Measurements from ENCODE around the gene KRT76. TPM values are rescaled to one million over a fixed set of nuclear protein-coding genes. Genes with fewer than 3 reads are reported as not detected.

KRT76 gene
- total RNA-seq, 1 donor from 2014 or later, result not detected

DNA sequence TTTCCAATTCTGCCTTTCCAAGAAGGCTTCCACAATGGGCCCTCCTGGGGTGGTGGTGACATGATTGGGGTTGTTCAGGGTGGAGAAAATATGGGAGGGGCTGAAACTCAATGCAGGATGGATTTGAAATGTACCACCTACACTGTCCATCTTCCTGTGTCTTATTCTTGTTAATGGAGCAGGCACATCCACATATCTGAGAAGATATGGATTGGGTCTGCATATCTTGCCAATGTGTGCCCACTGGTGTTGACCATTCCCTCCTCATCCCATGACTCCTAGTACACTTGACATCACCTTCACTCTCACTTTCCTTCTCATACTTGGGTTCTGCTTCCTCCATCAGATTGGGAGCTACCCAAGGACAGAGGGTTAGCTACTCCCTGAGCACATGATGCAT is 7.2 kb downstream of the KRT76 start:
- Histone ChIP-seq H3K27ac (ENCODE audit: low read depth, low read length) (no peak overlapping the region), H3K27me3 (ENCODE audit: control insufficient read depth in 3 of 3, insufficient read depth in 3 of 3, low read length in 3 of 3) (peaks cover 10 to 12% (median 12%) of the 10 kb centered on the region in 3 donors)

DNA sequence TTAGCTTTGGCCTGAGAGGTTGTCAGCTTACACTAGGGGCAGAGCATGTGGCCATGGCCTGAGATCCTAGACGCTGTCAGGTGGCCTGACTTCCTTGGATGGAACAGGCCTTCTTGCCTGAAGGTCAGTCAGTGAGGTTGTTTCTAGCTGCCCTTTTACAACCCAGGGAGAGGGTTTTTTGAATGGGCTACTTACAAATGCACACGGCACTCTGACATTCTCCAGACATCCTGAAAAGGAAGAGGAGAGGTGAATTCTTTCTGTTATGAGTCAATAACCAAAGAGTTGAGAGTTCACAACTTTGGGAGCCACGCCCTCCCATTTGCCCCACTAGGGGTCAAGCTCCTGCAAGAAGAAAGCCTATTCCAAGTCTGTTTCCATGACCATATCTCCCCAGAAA is 7.8 kb downstream of the KRT76 start:
- Histone ChIP-seq H3K4me3 (ENCODE audit: low read length in 3 of 3) (no peak overlapping the region), H3K9me3 (ENCODE audit: control insufficient read depth in 3 of 3, low read length in 3 of 3) (peaks cover 0 to 2% (median 2%) of the 10 kb centered on the region in 3 donors), H3K27me3 (ENCODE audit: control insufficient read depth in 3 of 3, insufficient read depth in 3 of 3, low read length in 3 of 3) (peaks cover 10 to 12% (median 12%) of the 10 kb centered on the region in 3 donors), H3K4me1 (ENCODE audit: control insufficient read depth in 3 of 3, insufficient read depth in 3 of 3, low read length in 3 of 3) (no peaks in the 10 kb centered on the region), H3K36me3 (ENCODE audit: control insufficient read depth in 3 of 3, insufficient read depth in 3 of 3, low read length in 3 of 3) (no peaks in the 10 kb centered on the region), H3K9ac (ENCODE audit: low read depth in 1 of 3, low read length in 3 of 3) (no peak overlapping the region), H3K27ac (ENCODE audit: low read depth, low read length) (no peak overlapping the region)

More for the DNA sequence above, 7.2 kb downstream of the KRT76 start:
- H3K36me3 ChIP-seq (ENCODE audit: control insufficient read depth in 3 of 3, insufficient read depth in 3 of 3, low read length in 3 of 3), result no peaks in the 10 kb centered on the region
- no peak overlapping the region for H3K9ac ChIP-seq (ENCODE audit: low read depth in 1 of 3, low read length in 3 of 3)
- peaks cover 0 to 2% (median 2%) of the 10 kb centered on the region in 3 donors for H3K9me3 ChIP-seq (ENCODE audit: control insufficient read depth in 3 of 3, low read length in 3 of 3)
- H3K4me1 ChIP-seq (ENCODE audit: control insufficient read depth in 3 of 3, insufficient read depth in 3 of 3, low read length in 3 of 3), result no peaks in the 10 kb centered on the region
- H3K4me3 ChIP-seq (ENCODE audit: low read length in 3 of 3), result no peak overlapping the region

DNA sequence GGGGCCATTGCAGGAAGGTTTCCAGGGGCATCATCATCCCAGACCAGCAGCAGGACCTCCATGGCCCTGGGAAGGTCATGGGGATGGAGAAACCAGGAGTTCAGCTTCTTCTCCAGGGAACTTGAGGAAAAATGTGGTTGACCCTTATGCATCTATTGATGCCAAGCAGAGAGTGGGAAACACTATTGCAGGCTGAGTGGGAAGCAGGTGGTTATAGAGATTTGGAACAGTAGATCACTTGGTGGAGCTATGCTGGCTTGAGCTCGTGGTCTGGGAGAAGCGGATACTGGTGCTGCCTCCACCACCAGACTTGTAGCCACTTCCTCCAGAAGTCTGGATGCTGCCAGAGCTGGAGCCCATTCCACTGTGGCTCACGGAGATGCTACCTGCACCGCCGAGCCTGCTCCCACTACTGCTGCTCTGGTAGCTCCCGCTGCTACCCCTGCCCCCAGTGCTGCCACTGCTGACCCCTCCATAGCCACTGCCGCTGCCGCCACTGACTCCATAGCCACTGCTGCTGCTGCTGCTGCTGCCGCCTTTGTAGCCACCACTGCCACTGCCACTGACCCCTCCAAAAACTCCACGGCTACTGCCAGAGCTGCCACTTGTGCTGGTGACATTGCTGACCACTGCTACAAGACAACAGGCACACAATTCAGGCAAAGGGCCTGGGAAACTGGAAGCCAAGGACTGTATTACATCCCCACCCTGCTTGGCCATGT is 8.5 kb downstream of the KRT76 start:
- Histone ChIP-seq H3K4me3 (ENCODE audit: low read length in 3 of 3) (no peak overlapping the region), H3K9me3 (ENCODE audit: control insufficient read depth in 3 of 3, low read length in 3 of 3) (peaks cover 0 to 2% (median 2%) of the 10 kb centered on the region in 3 donors), H3K9ac (ENCODE audit: low read depth in 1 of 3, low read length in 3 of 3) (no peak overlapping the region), H3K36me3 (ENCODE audit: control insufficient read depth in 3 of 3, insufficient read depth in 3 of 3, low read length in 3 of 3) (no peaks in the 10 kb centered on the region), H3K27ac (ENCODE audit: low read depth, low read length) (no peak overlapping the region), H3K27me3 (ENCODE audit: control insufficient read depth in 3 of 3, insufficient read depth in 3 of 3, low read length in 3 of 3) (peaks cover 10 to 12% (median 10%) of the 10 kb centered on the region in 3 donors), H3K4me1 (ENCODE audit: control insufficient read depth in 3 of 3, insufficient read depth in 3 of 3, low read length in 3 of 3) (no peaks in the 10 kb centered on the region)

DNA sequence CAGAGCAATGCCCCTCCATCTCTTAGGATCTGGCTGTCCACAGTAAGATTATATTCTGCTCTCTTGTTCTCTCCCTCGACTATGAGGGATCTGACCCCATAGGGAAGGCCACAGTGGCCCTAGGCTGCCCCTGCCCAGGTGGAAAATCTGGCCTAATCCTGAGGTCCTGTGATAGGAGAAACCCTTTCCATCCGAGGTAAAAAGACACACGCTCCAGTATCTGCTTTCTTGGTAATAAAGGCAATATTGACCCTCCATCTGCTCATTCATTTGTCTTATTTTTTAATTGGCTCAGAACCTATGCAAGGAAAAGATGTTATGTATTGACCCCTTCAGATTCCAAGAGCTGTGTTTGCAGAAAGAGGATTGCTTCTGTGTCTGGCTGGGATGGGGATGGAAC is 9.7 kb downstream of the KRT76 start:
- H3K27ac ChIP-seq (ENCODE audit: low read depth, low read length), result no peak overlapping the region
- H3K27me3 ChIP-seq (ENCODE audit: control insufficient read depth in 3 of 3, insufficient read depth in 3 of 3, low read length in 3 of 3), result peaks cover 9 to 10% (median 10%) of the 10 kb centered on the region in 3 donors
- H3K4me1 ChIP-seq (ENCODE audit: control insufficient read depth in 3 of 3, insufficient read depth in 3 of 3, low read length in 3 of 3), result no peaks in the 10 kb centered on the region
- H3K9ac ChIP-seq (ENCODE audit: low read depth in 1 of 3, low read length in 3 of 3), result no peak overlapping the region
- peaks cover 0 to 2% (median 2%) of the 10 kb centered on the region in 3 donors for H3K9me3 ChIP-seq (ENCODE audit: control insufficient read depth in 3 of 3, low read length in 3 of 3)
- H3K4me3 ChIP-seq (ENCODE audit: low read length in 3 of 3), result no peak overlapping the region
- no peaks in the 10 kb centered on the region for H3K36me3 ChIP-seq (ENCODE audit: control insufficient read depth in 3 of 3, insufficient read depth in 3 of 3, low read length in 3 of 3)

DNA sequence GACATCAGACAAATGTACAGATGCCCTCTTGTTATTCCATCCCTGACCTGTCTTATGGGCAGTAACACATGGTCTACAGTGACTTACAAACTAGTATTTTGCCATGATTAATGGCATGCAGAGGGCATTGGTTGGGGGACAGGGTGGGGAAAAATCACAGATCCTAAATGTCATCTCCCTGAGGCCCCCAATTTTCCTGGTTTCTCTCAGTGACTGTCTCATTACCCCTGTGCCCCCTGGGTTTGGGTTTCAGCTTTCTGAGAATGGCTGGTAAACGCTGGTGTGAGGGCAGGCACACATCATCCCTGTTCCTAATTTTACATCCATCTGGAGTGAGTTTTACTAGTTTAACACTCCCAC is 10.1 kb downstream of the KRT76 start:
- Histone ChIP-seq H3K9me3 (ENCODE audit: control insufficient read depth in 3 of 3, low read length in 3 of 3) (peaks cover 0 to 4% (median 2%) of the 10 kb centered on the region in 3 donors), H3K4me1 (ENCODE audit: control insufficient read depth in 3 of 3, insufficient read depth in 3 of 3, low read length in 3 of 3) (no peaks in the 10 kb centered on the region), H3K9ac (ENCODE audit: low read depth in 1 of 3, low read length in 3 of 3) (no peak overlapping the region), H3K36me3 (ENCODE audit: control insufficient read depth in 3 of 3, insufficient read depth in 3 of 3, low read length in 3 of 3) (no peaks in the 10 kb centered on the region), H3K4me3 (ENCODE audit: low read length in 3 of 3) (no peak overlapping the region), H3K27ac (ENCODE audit: low read depth, low read length) (no peak overlapping the region), H3K27me3 (ENCODE audit: control insufficient read depth in 3 of 3, insufficient read depth in 3 of 3, low read length in 3 of 3) (peaks cover 6 to 10% (median 10%) of the 10 kb centered on the region in 3 donors)

DNA sequence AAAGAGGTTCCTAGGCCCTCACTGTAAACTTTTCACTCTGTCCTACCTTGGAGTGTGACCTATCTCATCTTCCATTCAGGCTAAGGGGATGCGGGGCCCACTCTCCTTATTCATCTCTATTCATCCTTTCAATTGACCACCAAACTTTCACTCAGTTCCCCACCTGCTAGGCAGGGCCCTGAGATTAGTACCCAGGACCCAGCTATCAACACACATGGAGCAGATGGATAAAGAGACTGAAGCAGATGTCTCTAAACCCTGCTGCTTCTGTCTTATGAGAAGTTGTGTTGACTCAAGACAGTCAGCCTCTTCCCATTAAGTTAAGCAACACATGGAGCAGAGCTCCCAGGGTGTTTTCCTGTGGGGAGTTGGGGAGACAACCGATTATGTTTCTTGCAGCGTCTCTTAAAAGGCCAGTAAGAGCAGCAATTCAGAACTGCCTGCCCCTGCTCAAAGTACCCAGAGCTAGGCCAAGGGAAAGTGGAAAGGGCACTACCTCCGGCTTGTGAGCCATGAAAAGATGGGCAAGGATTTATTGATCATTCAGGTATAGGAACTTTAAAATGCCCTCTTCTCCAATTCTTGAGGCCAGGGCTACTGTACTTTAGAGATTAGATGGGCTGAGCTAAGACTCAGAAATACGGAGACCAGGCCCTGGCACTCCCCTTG is 10.7 kb downstream of the KRT76 start:
- Histone ChIP-seq H3K27me3 (ENCODE audit: control insufficient read depth in 3 of 3, insufficient read depth in 3 of 3, low read length in 3 of 3) (peaks cover 3 to 10% (median 6%) of the 10 kb centered on the region in 3 donors), H3K4me1 (ENCODE audit: control insufficient read depth in 3 of 3, insufficient read depth in 3 of 3, low read length in 3 of 3) (no peaks in the 10 kb centered on the region), H3K36me3 (ENCODE audit: control insufficient read depth in 3 of 3, insufficient read depth in 3 of 3, low read length in 3 of 3) (no peaks in the 10 kb centered on the region), H3K9me3 (ENCODE audit: control insufficient read depth in 3 of 3, low read length in 3 of 3) (peaks cover 0 to 4% (median 2%) of the 10 kb centered on the region in 3 donors), H3K9ac (ENCODE audit: low read depth in 1 of 3, low read length in 3 of 3) (no peak overlapping the region), H3K4me3 (ENCODE audit: low read length in 3 of 3) (no peak overlapping the region), H3K27ac (ENCODE audit: low read depth, low read length) (no peak overlapping the region)

DNA sequence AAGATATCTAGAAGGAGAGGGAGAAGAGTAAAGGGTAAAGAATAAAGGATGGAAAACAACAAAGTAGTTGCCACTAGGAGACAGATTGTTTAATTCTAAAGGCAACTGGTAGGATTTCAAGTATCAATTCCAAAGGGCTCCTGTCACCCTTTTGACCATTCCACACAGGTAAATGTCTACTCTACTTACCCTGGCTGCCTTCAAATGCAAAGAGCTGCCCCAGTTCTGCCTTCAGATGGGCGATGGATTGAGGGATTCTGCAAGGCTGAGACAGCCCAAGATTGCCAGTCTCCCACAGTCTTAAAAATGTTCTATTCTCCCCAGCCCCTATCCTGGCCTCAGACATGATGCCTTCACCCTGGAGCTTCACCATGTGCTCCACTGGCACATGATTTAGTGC is 11.4 kb downstream of the KRT76 start:
- Histone ChIP-seq H3K4me1 (ENCODE audit: control insufficient read depth in 3 of 3, insufficient read depth in 3 of 3, low read length in 3 of 3) (no peaks in the 10 kb centered on the region), H3K27ac (ENCODE audit: low read depth, low read length) (no peak overlapping the region), H3K4me3 (ENCODE audit: low read length in 3 of 3) (no peak overlapping the region), H3K9me3 (ENCODE audit: control insufficient read depth in 3 of 3, low read length in 3 of 3) (peaks cover 0 to 4% (median 2%) of the 10 kb centered on the region in 3 donors), H3K9ac (ENCODE audit: low read depth in 1 of 3, low read length in 3 of 3) (no peak overlapping the region), H3K36me3 (ENCODE audit: control insufficient read depth in 3 of 3, insufficient read depth in 3 of 3, low read length in 3 of 3) (no peaks in the 10 kb centered on the region), H3K27me3 (ENCODE audit: control insufficient read depth in 3 of 3, insufficient read depth in 3 of 3, low read length in 3 of 3) (peaks cover 0 to 10% (median 6%) of the 10 kb centered on the region in 3 donors)

DNA sequence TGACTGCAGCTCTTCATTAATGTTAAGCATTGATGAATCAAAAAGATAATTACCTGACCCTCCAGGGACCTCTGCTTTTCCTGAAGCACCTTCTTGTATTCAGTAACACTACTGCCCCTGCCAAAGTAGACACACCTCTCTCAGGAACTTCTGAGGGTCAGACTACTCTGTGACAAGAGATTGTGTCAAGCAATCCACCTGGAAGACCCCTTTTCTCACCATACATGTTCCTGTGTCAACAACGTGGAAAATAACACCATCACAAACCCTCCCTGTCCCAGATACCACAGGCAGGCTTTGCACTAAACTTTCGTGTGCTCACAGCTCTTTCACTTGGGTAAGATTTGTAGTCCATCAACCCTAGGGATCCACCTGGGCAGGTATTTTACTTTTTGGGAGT is 13.2 kb downstream of the KRT76 start:
- Histone ChIP-seq H3K27ac (ENCODE audit: low read depth, low read length) (no peak overlapping the region), H3K4me1 (ENCODE audit: control insufficient read depth in 3 of 3, insufficient read depth in 3 of 3, low read length in 3 of 3) (no peaks in the 10 kb centered on the region), H3K36me3 (ENCODE audit: control insufficient read depth in 3 of 3, insufficient read depth in 3 of 3, low read length in 3 of 3) (no peaks in the 10 kb centered on the region), H3K9ac (ENCODE audit: low read depth in 1 of 3, low read length in 3 of 3) (no peak overlapping the region), H3K4me3 (ENCODE audit: low read length in 3 of 3) (no peak overlapping the region), H3K27me3 (ENCODE audit: control insufficient read depth in 3 of 3, insufficient read depth in 3 of 3, low read length in 3 of 3) (peaks cover 0 to 4% (median 4%) of the 10 kb centered on the region in 3 donors), H3K9me3 (ENCODE audit: control insufficient read depth in 3 of 3, low read length in 3 of 3) (peaks cover 0 to 6% (median 0%) of the 10 kb centered on the region in 3 donors)

DNA sequence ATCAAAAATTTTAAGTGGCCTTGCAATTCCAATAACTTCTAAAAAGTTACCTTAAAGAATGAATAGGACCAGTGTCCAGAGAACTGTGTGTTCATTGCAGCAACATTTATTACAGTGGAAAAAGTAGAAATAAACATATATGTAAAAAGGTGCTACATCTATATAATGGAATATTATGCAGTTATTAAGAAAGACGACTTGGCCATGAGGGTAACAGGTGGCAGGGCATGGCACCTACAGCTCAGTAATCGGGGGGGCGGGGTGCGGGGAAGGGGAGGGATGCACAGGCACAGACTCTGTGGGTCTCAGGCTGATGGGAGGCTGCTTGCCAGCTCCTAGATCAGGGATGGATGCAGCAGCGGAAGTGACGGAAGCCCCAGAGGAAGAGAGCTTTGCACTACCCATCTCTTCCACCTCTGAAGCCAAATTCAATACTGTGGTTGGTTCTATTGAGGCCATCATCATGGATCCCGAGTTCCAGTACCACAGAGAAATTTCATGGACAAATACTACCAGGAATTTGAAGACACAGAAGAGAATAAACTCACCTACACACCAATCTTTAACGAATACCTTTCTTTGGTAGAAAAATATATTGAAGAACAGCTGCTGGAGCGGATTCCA is 14.0 kb downstream of the KRT76 start:
- H3K27ac ChIP-seq (ENCODE audit: low read depth, low read length), result no peak overlapping the region
- peaks cover 0 to 6% (median 0%) of the 10 kb centered on the region in 3 donors for H3K9me3 ChIP-seq (ENCODE audit: control insufficient read depth in 3 of 3, low read length in 3 of 3)
- no peaks in the 10 kb centered on the region for H3K36me3 ChIP-seq (ENCODE audit: control insufficient read depth in 3 of 3, insufficient read depth in 3 of 3, low read length in 3 of 3)
- no peak overlapping the region for H3K9ac ChIP-seq (ENCODE audit: low read depth in 1 of 3, low read length in 3 of 3)
- no peak overlapping the region for H3K4me3 ChIP-seq (ENCODE audit: low read length in 3 of 3)
- no peaks in the 10 kb centered on the region for H3K4me1 ChIP-seq (ENCODE audit: control insufficient read depth in 3 of 3, insufficient read depth in 3 of 3, low read length in 3 of 3)
- peaks cover 0 to 5% (median 4%) of the 10 kb centered on the region in 3 donors for H3K27me3 ChIP-seq (ENCODE audit: control insufficient read depth in 3 of 3, insufficient read depth in 3 of 3, low read length in 3 of 3)

DNA sequence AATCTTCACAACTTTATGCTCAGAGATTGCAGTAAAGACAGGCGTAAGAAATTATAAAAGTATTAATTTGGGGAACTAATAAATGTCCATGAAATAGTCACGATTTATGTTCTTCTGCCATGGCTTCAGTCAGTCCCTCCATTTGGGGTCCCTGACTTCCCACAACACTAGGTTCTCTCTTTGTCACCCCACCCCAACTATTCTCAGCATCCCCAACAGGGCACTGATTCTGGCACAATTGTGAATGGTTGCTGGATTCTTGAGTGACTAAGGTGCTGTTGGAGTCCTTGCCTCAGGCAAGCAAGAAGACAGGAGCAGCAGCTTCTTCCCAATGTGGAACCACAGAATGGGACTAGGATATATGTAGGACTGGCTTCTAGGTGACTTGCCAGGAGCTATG is 15.3 kb downstream of the KRT76 start:
- peaks cover 0 to 6% (median 0%) of the 10 kb centered on the region in 3 donors for H3K9me3 ChIP-seq (ENCODE audit: control insufficient read depth in 3 of 3, low read length in 3 of 3)
- no peak overlapping the region for H3K27ac ChIP-seq (ENCODE audit: low read depth, low read length)
- H3K27me3 ChIP-seq (ENCODE audit: control insufficient read depth in 3 of 3, insufficient read depth in 3 of 3, low read length in 3 of 3), result peaks cover 0 to 15% (median 4%) of the 10 kb centered on the region in 3 donors
- H3K4me1 ChIP-seq (ENCODE audit: control insufficient read depth in 3 of 3, insufficient read depth in 3 of 3, low read length in 3 of 3), result no peaks in the 10 kb centered on the region
- H3K4me3 ChIP-seq (ENCODE audit: low read length in 3 of 3), result no peak overlapping the region
- H3K36me3 ChIP-seq (ENCODE audit: control insufficient read depth in 3 of 3, insufficient read depth in 3 of 3, low read length in 3 of 3), result no peaks in the 10 kb centered on the region
- H3K9ac ChIP-seq (ENCODE audit: low read depth in 1 of 3, low read length in 3 of 3), result no peak overlapping the region

Data from skeletal muscle tissue (tissue), 4 donors.